ENCODE data around the gene OPHN1.
A peak's percentile ranks its signal among the peaks of the same experiment; 100 is the strongest.
"Not testable (repeated sequence)": the region's sequence is repeated elsewhere in the genome, so short reads cannot be mapped to it uniquely, and the experiment has no call there.

OPHN1 gene

GRCh38 chrX:68147848-68148247 is 285.4 kb downstream of the OPHN1 start:
- DNase-seq (ENCODE audit: low spot score): no peak

- DNase-seq (ENCODE audit: low spot score): peak; percentile 3
These were observed 287.2 kb downstream of the OPHN1 start for GRCh38 chrX:68146054-68146453.

- DNase-seq (ENCODE audit: low spot score): no peak
These were observed 293.5 kb downstream of the OPHN1 start for GRCh38 chrX:68139791-68140190.

- DNase-seq (ENCODE audit: low spot score): no peak
These were observed 300.1 kb downstream of the OPHN1 start for GRCh38 chrX:68133181-68133580.

GRCh38 chrX:68132749-68133148 is 300.5 kb downstream of the OPHN1 start:
- DNase-seq (ENCODE audit: low spot score): no peak

- DNase-seq (ENCODE audit: low spot score): no peak
These were observed 311.5 kb downstream of the OPHN1 start for GRCh38 chrX:68121835-68122234.

GRCh38 chrX:68121371-68121770 is 311.9 kb downstream of the OPHN1 start:
- DNase-seq (ENCODE audit: low spot score): no peak

- no peak for DNase-seq (ENCODE audit: low spot score)
These were observed 317.9 kb downstream of the OPHN1 start for GRCh38 chrX:68115371-68115770.

GRCh38 chrX:68114573-68115129 is 318.6 kb downstream of the OPHN1 start:
- DNase-seq (ENCODE audit: low spot score): no peak

- DNase-seq (ENCODE audit: low spot score): no peak
These were observed 319.3 kb downstream of the OPHN1 start for GRCh38 chrX:68113837-68114572.

- DNase-seq (ENCODE audit: low spot score): no peak
These were observed 321.0 kb downstream of the OPHN1 start for GRCh38 chrX:68112321-68112720.

GRCh38 chrX:68109162-68109561 is 324.1 kb downstream of the OPHN1 start:
- DNase-seq (ENCODE audit: low spot score): no peak

GRCh38 chrX:68098431-68098830 is 334.9 kb downstream of the OPHN1 start:
- no peak for DNase-seq (ENCODE audit: low spot score)

- DNase-seq (ENCODE audit: low spot score): no peak
These were observed 343.0 kb downstream of the OPHN1 start for GRCh38 chrX:68090266-68090665.

GRCh38 chrX:68087526-68087925 is 345.8 kb downstream of the OPHN1 start:
- DNase-seq (ENCODE audit: low spot score): no peak

GRCh38 chrX:68086709-68087108 is 346.6 kb downstream of the OPHN1 start:
- no peak for DNase-seq (ENCODE audit: low spot score)

- DNase-seq (ENCODE audit: low spot score): no peak
These were observed 348.5 kb downstream of the OPHN1 start for GRCh38 chrX:68084765-68085164.

- no peak for DNase-seq (ENCODE audit: low spot score)
These were observed 349.8 kb downstream of the OPHN1 start for GRCh38 chrX:68083510-68083909.

- DNase-seq (ENCODE audit: low spot score): no peak
These were observed 353.3 kb downstream of the OPHN1 start for GRCh38 chrX:68079961-68080360.

- DNase-seq (ENCODE audit: low spot score): not testable (repeated sequence)
These were observed 354.5 kb downstream of the OPHN1 start for GRCh38 chrX:68078801-68079200.

GRCh38 chrX:68077378-68077777 is 355.9 kb downstream of the OPHN1 start:
- no peak for DNase-seq (ENCODE audit: low spot score)

GRCh38 chrX:68072041-68072440 is 361.3 kb downstream of the OPHN1 start:
- DNase-seq (ENCODE audit: low spot score): no peak

GRCh38 chrX:68070119-68070518 is 363.2 kb downstream of the OPHN1 start:
- DNase-seq (ENCODE audit: low spot score): not testable (repeated sequence)

GRCh38 chrX:68061206-68061535 is 372.1 kb downstream of the OPHN1 start:
- DNase-seq (ENCODE audit: low spot score): no peak

Data from HuH-7 (cell line).